Kidney capillary endothelial cell (primary cell): ENCODE data around the gene ANAPC15.

Experiments used
- DNase-seq: peaks from one replicate; pipeline ENCODE4 v3.0.0-alpha.2; 2018; ENCODE audit warnings: low spot score

ANAPC15 gene

DNA sequence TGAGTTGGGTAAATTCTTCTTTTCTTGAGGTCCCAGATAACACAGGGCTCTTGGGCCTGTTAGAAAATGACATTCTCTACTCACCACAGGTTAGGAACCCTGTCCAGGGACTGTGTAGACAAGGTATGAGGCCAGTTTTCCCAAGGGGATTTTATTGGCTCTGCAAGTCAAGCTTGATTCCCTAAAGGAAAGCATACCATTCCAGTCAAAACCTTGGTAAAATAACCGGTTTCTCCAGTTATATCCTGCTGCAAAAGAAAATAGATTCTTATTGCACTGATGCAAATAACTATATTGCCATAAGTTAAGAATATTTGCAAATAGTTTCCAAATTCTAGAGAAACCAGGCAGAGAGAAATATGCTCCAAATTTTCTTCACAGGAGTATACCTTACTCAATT is 13.5 kb upstream of the ANAPC15 start:
- DNase-seq = no peak

DNA sequence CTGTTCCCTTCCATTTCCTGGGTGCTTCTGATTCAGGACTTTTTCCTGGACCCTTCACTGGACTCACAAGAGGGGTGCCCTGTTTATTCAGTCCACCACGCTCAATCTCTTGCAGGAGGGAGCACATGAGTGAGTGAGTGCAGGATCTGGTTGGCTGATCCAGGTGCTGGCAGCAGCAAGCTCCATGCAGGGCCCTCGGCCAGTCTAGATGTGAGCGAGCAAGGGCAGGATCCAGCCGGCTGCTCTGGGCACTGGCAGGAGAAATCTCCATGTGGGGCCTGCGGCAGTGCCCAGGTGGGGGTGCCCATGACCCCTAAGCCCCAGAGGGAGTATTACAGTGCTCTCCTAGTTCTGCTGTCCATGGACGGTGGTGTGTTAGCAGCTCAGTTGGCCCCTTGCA is 11.6 kb upstream of the ANAPC15 start:
- no peak for DNase-seq

DNA sequence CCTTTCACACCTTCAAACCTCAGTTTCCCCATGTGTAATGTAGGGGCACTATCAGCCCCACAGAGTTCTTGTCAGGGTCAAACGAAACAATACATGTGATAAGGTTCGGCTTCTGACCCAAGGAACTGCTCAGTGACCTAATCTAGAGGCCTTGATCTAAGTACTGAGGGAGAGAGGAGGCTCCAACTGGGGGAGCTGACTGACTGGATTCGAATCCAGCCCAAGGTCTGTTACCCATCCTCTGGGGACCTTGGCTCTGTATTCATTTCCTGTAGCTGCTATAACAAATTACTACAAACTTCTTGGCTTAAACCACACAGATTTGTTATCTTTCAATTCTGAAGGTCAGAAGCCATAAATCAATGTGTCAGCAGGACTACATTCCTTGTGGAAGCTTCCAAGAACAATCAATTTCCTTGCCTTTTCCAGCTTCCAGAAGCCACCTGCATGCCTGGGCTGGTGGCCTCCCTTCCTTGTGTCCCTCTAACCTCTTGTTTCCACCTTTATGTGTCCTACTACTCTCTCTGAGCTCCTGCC is 10.7 kb upstream of the ANAPC15 start:
- DNase-seq = no peak

DNA sequence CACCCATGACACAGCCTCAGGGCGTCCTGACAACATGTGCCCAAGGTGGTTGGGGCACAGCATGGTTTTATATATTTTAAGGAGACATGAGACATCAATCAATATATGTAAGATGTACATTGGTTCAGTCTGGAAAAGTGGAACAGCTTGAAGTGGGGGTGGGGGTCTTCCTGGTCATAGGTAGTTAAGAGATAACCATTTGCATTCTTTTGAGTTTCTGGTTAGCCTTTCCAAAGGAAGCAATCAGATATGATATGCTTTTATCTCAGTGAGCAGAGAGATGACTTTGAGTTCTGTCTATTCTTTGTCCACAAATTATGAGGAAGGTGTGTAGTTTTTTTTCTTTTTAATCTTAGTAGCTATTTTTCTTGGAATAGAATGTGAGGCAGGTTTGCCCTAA is 10.1 kb upstream of the ANAPC15 start:
- no peak for DNase-seq

DNA sequence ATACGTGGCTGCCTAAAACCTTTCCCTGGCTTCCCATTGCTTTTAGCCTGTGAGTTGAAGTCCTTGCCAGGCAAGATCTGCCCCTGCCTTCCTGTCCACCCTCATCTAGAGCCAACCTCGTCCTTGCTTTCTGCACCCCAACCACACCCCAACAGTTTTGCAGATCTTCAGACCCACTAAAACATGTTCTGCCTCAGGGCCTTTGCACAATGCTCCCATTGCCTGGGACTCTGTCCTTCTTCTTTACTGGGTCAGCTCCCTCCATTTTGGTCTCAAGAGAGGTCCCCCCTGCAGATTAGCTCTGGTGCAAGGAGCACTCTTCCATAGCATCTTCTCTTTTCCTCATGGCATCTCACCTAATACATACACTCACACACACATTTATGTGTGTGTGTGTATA is 8.4 kb upstream of the ANAPC15 start:
- no peak for DNase-seq

DNA sequence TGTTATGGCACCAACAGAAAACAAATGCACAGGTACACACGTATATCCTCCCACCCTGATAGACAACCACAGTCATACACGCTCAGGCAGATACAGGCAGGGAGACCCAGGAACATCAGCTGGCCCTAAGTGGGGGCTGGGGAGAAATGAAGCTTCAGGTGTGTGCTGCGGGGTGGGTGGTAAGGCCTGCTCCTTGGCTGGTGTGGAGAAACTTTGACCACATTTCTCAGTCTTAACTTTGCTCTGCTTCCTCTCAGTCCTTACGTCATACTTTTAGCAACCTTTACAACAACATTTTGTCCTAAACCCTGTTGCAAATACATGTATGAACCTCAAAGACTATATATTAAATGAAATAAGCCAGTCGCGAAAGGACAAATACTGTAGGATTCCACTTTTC is 6.7 kb upstream of the ANAPC15 start:
- no peak for DNase-seq

DNA sequence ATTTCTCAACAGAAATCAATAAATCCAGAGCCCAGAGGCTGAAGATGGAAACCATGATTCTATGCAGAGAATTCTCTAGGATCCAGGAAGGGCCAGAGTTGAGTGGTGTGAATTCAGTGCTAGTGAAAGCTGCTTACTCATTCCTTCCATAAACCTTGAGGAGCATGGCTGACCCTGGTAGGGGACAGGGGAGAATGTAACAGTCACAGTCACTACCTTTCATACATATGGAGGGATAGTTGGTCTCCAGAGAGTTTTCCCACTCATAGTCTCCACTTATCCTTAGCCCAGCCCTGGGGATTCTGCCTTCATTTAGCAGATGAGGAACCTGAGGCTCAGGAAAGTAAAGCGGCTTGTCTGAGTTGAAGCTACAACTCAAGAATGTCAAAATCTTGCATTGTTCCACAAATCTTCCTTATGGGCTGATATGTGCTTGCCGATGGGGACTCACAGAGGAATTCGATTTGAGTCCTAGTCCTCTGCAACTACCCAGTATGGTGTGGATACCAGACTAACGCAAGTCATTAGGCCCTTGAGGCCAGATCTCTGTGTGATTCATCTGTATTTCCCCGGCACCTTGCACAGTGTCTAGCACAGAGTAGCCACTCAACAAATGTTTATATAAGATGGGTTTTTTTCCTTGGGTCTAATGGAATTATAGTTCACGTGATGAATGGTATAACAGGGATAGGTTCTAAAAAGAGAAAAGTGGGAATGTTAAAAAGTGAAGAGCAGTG is 3.7 kb upstream of the ANAPC15 start:
- no peak for DNase-seq

DNA sequence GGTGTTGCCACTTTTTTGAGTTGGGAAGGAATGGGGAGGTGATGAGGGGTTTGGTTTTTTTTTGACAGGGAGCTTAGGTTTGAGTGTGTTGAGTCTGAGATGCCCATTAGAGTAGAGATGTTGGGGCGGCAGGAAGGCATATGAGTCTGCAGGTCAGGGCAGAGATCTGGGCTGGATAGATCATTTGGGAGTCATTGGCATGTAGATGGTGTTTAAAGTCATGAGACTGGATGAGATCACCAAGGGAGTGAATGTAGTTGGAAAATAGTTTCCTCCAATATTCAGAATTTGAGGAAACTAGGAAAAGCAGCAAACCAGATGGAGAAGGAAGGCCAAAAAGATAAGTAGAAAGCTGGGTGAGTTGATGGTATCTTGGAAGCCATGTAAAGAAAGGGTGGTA is 2.1 kb upstream of the ANAPC15 start:
- DNase-seq = no peak

DNA sequence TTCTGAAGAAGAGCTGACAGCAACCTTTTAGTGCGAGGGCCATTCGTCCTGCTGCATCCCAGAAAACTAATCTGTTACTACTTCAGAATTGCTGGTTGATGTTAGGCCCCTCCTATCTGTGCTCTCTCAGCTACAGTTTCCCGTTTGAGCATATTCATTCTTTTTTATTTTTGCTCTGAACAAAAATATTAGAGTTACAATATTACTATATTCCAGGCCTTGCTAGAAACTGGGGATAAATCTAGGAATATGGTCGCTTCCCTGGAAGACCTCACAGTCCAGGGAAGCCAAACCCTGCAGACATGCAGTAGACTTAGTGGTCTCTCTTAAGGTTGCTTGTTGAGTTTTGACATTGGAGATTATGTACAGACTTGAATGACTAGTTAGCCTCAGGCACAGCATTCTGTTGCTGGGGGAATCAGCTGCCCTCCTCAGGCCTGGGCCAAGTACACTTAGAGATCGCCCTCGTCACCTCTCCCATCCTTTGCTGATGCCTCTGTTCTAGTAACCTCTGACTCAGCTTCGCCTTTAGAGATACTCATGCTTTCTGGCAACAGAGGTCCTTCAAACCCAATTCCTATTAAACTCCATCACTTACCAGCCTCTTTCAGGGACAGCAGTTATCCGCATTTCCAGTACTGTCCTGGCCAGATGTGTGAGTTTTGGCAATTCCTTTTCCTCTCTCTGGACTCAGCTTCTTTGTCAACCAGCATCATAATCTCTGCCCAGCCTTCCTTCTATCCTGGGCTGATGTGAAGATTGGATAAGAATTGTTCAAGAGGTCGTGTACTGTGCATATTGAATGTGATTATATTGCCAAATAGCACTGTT is 698 bp upstream of the ANAPC15 start:
- DNase-seq = no peak

DNA sequence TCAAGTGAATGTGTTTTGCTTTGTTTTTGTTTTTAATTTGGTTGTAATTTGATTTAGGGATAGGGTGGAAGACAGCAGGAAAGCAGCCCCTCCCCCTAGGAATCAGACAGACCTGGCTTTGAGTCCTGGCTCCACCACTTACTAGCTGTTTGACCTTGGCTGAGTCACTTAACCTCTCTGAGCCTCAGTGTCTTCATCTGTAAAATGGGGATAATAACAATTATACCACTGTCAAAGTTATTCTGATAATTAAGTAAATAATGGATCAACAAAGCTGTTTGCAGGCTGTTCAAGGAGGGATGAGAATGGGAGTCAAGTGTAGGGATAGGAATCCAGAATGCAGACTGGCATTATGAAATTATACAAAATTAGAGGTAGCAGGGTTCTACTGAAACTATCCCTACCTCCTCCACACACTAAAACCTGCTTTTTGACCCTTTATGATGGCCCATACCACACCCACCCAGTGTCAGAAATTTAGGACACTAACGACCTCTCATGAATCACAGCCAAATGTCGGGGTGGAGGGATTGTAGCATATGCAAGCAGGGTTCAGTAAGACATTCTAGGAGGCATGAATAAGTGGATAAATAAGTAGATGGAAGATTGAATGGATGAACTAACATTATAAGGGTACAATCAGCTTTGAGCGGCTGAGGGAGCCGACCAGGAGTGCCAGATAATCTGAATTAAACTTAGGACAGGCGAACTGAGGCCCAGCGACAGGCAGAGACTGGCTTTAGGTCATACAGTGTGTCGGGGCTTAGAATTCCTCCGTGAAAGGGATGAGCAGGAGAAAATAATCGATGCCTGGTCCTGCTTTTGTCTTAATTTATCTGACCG is 974 bp downstream of the ANAPC15 start:
- DNase-seq = no peak

DNA sequence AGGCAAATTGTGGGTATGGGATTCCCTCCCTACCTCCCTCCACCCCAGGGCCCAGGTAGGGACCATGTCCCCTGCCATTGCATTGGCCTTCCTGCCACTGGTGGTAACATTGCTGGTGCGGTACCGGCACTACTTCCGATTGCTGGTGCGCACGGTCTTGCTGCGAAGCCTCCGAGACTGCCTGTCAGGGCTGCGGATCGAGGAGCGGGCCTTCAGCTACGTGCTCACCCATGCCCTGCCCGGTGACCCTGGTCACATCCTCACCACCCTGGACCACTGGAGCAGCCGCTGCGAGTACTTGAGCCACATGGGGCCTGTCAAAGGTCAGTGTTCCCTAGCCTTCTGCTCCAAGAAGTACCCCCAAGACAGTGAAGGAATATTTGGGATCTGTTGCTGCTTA is 6.6 kb downstream of the ANAPC15 start, which contains the start of gene TOMT:
Gene TOMT (plus strand): TSS at position 37 of the 400 bp plus-strand sequence. CDS start 28 bp downstream, at position 65.
- DNase-seq = no peak

DNA sequence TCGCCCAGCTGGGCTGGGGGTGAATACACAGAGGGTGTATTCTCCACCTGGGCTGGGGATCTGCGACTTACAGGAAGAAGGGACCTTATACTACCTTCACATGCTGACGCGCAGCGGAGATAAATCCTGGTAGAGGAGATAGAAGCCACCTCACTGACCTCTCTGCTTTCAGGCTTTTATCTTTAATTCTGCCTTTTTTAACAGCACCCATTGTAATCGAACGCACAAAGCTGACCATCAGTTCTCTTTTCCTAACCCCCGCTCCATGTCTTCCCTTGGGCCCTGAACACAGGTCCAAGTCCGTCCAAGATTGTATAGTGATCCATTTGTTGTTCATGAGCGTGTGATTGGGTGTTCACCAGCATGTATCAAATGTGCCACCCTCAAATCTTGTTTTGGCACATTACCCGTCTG is 8.7 kb downstream of the ANAPC15 start:
- no peak for DNase-seq

DNA sequence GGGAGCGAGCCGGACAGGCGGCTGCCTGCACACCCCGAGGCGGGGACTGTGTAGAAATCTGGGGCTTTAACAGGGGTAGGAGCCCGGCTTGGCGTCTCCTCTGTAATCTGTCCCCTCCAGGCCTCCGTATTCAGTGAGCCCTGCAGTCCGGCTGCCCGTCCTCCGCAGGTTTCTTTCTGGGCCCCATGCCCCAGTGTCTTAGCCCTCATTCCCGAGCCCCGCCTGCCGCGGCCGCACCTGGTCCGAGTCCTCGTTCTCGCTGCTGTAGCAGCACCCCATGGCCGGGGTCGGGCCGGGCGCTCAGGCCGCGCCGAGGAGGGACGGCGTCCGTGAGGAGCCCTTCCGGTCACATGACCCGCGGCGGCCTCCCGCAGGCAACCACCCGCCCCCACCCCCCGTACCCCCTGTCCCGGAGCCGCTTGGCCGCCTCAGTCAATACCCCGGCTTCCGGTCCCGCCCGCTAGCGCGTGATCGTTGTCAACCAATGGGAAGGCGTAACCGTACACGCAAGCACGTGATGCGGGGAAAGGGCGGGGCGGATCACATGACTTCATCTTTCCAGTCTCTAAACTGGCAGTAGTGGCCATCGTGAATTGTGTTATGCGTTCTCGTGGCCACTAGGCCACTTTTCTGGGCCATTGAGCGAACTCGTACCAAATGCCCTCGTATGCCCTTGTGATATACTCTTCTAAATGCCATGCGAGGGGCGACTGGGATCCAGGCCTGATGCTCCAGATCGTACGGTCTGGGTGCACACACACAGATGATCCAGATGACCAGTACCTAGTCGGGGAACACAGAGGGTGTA is 9.3 kb downstream of the ANAPC15 start, which contains the start of gene LAMTOR1:
Gene LAMTOR1 (minus strand): TSS at position 352 of the 808 bp plus-strand sequence. CDS start 73 bp downstream, at position 279.
- peak; percentile 99 for DNase-seq

DNA sequence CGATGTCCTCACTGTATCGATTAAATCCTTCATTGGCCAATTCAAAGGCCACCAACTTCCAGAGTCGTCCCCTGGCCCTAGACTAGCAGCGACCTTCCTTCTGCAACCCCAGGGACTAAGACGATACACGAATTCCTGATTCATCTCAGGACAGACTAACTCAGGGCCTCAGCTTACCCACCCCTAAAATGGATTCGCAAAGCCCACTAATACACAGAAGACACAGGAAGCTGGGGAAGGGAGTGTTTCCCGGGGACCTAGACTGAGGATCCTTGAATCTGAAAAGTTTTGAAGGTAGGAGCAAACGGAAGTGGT is 9.9 kb downstream of the ANAPC15 start:
- DNase-seq = no peak

DNA sequence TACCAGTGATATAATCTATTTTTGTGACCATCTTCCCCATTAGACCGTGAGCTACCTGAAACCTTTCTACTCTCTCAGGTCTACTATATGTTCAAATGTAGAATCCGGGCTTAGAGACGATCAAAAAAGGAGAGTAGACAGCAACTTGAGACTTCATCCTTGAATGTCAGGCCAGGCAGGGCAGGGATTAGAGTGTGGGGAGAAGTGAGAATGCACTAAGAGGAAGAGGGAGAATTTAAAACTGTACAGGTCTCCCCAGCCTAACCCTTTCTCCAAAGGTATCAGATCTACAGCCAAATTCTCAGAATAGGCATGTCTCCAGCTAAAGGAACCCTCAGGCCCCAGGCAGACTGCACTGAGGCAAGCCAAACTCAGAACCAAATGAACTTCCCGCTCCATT is 10.3 kb downstream of the ANAPC15 start:
- DNase-seq = no peak

DNA sequence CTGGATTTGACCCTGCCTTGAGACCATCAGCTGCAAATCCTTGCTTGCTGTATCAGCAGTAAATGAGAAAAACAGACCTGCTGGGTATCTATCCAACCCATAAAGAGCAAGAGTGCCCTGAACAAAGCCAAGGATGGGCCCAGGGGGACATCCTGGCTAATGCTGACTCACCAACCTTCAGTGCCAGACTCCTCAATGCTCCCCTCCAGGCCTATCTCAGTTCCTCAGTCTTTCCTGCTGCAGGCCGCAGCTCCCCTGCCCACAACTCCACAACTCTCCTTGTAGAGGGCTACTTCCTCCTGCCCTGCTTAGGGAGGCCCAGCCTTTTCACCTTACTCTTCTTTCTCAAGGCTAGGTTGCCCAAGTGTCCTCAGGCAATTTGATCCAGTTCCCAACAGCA is 12.0 kb downstream of the ANAPC15 start:
- DNase-seq = no peak

DNA sequence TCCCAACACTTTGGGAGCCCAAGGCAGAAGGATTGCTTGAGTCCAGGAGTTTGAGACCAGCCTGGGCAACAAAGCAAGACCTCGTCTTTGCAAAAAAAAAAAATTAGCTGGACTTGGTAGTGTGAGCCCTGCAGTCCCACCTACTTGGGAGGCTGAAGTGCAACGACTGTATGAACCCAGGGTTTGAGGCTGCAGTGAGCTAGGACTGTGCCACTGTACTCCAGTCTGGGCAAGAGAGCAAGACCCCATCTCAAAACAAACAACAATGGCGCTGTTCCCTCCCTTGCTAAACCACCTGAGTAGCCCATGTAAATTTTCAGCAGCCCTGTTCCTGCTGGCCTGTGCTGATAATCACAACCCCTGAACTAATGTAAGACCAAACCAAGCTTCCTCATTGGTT is 12.5 kb downstream of the ANAPC15 start:
- no peak for DNase-seq

DNA sequence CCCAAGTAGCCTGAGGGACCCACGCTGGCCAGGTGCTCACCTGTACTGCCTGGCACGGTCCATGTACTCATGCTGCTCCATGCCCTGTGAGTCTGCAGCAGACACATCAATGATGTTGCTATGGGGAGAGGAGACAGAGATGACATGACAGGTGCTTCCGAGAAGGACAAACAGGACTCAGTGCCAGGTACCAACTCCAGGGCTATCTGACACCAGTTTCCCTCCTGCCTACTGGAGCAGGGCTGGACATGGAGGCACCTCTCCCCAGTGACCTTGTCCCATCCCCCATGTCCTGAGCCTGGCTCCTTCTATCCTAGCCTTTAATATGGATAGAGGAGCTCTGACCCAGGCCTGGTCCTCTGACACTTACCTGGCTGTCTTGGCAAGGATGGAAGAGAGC is 13.8 kb downstream of the ANAPC15 start:
- DNase-seq = no peak

DNA sequence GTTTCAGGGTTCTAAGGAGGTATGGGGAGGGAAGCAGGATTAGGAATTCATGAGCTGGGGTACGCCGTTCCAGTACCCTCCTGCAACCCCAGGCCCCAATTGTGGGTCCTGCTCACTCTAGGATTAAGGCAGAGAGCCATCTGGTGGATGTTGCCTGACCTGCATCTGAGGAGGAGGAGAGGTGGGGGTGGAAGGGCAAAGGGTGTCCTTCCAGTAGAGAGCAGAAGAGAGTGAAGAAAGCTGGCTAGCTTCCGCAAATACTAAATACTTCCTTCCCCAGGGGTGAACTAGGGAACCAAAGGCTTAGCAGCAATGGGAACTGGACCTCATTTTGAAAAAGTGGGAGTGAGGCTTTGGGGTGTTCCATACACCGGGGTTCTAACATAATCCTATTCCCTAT is 21.2 kb downstream of the ANAPC15 start:
- DNase-seq = no peak

DNA sequence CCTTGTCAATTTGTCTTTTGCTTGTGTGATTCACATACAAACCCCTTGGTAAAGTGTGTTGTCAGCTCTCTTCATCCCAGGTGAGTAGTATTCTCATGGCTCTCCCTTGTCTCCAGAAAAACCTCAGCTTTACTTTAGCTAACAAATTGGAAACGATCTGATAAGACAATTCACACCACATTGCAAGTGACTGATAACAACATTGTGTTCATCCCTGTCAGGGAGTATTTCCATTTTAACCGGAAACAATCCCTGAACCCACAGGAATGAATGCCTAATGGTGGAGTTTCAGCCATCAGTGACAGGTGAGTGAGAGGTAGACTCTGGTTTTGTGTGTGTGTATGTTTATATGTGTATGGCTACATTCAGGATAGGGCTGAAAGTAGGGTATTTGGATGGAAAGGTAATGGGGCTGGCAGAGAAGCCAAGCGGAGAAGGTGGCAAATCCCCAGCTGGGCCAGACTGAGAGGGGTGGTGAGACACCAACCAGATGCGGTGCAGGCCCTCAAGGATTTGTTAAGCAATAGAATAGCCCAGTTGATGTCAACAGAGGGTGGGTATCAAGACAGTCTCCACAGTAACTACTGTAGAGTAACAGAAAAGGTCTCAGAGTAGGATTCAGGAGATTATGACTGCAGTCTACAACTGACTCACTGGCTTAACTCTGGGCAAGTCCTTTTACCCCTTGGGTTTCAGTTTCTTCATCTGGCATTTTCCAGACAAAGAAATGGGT is 24.3 kb downstream of the ANAPC15 start:
- DNase-seq = no peak
